HG02623 (cell line): ENCODE results near the gene CACNA1A.
A peak's percentile ranks its signal among the peaks of the same experiment; 100 is the strongest.

ENCODE experiments used
- ATAC-seq: cut with Tn5 transposase; IDR thresholded peaks from one replicate; pipeline ENCODE4 v1.9.1; 2021; ENCODE audit warnings: moderate library complexity; ENCODE audit not compliant: unreplicated experiment

CACNA1A gene

GRCh38 chr19:13238891-13239534 lies 267.3 kb downstream of the CACNA1A start:
- no peak for ATAC-seq

GRCh38 chr19:13234518-13234917 lies 271.8 kb downstream of the CACNA1A start:
- ATAC-seq: no peak

- ATAC-seq: no peak
Observed at GRCh38 chr19:13231663-13232062, 274.6 kb downstream of the CACNA1A start.

- no peak for ATAC-seq
Observed at GRCh38 chr19:13229246-13229645, 277.0 kb downstream of the CACNA1A start.

GRCh38 chr19:13228561-13228960 lies 277.7 kb downstream of the CACNA1A start:
- ATAC-seq: no peak

- ATAC-seq: no peak
Observed at GRCh38 chr19:13226983-13227382, 279.3 kb downstream of the CACNA1A start.

- no peak for ATAC-seq
Observed at GRCh38 chr19:13225973-13226865, 280.1 kb downstream of the CACNA1A start.

- no peak for ATAC-seq
Observed at GRCh38 chr19:13225085-13225484, 281.2 kb downstream of the CACNA1A start.

GRCh38 chr19:13220847-13221246 lies 285.4 kb downstream of the CACNA1A start:
- no peak for ATAC-seq

- ATAC-seq: no peak
Observed at GRCh38 chr19:13215572-13216380, 290.5 kb downstream of the CACNA1A start.

GRCh38 chr19:13214036-13214730 lies 292.1 kb downstream of the CACNA1A start:
- ATAC-seq: no peak

GRCh38 chr19:13212759-13213330 lies 293.4 kb downstream of the CACNA1A start:
- ATAC-seq: no peak

GRCh38 chr19:13211426-13212308 lies 294.6 kb downstream of the CACNA1A start:
- no peak for ATAC-seq

- ATAC-seq: no peak
Observed at GRCh38 chr19:13210941-13211340, 295.3 kb downstream of the CACNA1A start.

GRCh38 chr19:13210339-13210775 lies 295.9 kb downstream of the CACNA1A start:
- ATAC-seq: no peak

- no peak for ATAC-seq
Observed at GRCh38 chr19:13209484-13210338, 296.6 kb downstream of the CACNA1A start.

GRCh38 chr19:13208672-13209483 lies 297.4 kb downstream of the CACNA1A start:
- ATAC-seq: peak; percentile 19
